CD4-positive, alpha-beta T cell treated with Interleukin-4 for 1 hour (primary cell): ENCODE results near the gene OR2T8.

Experiments used
- DNase-seq, 2 donors: peaks; one replicate each; pipeline ENCODE4 v3.0.0-alpha.2; 2020 to 2022

The OR2T8 gene

DNA sequence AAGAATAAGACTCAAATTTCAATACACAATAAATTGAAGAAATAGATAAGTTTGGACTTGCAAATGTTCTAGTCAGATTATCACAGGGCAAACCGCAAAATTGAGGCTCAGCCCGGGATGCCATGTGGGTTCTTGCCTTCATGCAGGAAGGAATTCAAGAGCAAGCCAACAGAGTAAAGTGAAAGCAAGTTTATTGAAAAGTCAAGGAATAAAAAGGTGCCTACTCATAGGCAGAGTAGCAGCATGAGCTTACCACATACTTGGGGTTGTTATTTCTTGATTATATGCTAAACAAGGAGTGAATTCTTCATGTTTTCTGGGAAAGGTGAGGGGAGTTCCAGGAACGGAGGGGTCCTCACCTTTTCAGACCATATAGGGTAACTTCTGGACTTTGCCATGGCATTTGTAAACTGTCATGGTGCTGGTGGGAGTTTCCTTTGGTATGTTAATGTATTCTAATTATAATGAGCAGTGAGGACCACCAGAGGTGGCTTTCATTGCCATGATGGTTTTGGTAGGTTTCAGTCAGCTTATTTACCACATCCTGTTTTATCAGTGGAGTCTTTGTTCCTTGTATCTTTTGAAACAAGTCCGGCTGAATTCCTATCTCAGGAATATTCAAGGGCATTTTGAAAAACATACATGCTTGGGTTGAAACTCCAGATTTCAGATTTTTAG, 43.0 kb downstream of the OR2T8 start:
- DNase-seq = no peak

DNA sequence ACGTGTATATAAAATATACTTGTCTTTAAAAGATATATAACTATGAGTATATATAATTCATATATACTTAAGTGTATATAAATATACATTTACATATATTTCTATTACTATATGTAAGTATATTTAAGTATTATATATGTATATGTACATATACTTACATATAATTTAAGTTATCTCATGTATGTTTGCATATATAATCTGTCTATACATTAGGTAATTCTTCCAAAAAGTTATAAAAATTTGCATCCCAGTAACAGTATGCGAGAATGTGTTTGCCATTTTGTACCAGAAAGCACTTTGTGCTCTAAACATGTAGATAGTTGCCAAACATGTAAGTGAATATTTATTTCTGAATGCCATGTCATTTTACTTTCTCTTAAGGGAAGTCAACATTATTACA, 44.9 kb downstream of the OR2T8 start, which contains the start of gene OR2AK2:
TSS of gene OR2AK2 (plus strand) at position 301 of the 400 bp plus-strand sequence. CDS start 144 bp downstream, outside the sequence.
- no peak for DNase-seq

DNA sequence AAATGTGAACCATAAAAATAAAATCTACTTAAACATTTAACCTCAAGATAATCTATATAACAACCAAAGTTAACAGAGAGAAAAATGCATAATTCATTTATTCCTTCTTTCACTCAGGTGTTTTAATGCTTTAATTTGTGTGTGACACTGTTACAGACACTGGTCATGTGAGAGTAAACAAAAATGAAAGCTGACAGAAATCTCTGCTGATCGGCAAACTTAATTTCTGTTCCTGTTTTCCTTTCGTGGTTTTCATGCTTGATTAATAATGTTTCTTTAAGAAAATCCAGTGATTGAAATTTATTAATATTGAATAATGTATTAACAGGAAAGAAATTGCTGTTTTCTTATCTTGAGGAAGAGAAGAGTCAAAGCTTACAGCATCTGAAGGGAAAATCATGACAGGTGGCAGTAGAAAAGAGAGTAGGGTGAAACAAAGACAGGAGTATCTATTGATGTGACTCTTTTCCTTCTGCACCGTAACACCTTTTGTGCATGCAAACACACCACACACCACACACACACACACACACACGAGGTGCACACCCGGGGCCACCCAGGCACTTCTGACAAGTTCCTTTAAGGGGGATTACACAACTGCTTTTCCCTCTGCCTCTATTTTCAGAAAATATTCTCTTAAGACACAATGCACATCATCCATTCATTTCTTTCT, 46.6 kb downstream of the OR2T8 start:
- no peak for DNase-seq
